GM23338 (cell line): ENCODE measurements around the gene TRAF5.

Source experiments
- CREB1 ChIP-seq: fragments of 250-450 bp; sonication (Bioruptor Pico); IDR thresholded peaks from 2 replicates; pipeline ENCODE4 v1.5.0; 2020; ENCODE audit warnings: low read depth, mild to moderate bottlenecking, moderate library complexity
- CTCF ChIP-seq, 2 experiments: fragments of 200-600 bp in 1 of 2; sonication (generic) in 1 of 2; conservative IDR thresholded peaks; 2 replicates each; pipeline versions ENCODE4 v1.5.1 to v1.6.1; 2016 to 2017; ENCODE audit warnings: antibody characterized with exemption in 2 of 2, low read depth in 2 of 2, mild to moderate bottlenecking in 2 of 2, moderate library complexity in 1 of 2
- ETS1 ChIP-seq: IDR thresholded peaks from 2 replicates; pipeline ENCODE4 v1.6.1; 2016; ENCODE audit warnings: antibody characterized with exemption
- EZH2 ChIP-seq: fragments of 200-600 bp; sonication (generic); IDR thresholded peaks from one replicate; pipeline ENCODE4 v1.8.0; 2017; ENCODE audit warnings: antibody characterized with exemption, mild to moderate bottlenecking, low read depth; ENCODE audit not compliant: unreplicated experiment
- EZH2phosphoT487 ChIP-seq: fragments of 200-600 bp; sonication (generic); IDR thresholded peaks from one replicate; pipeline ENCODE4 v1.8.1; 2018; ENCODE audit warnings: antibody characterized with exemption; ENCODE audit not compliant: unreplicated experiment
- POLR2AphosphoS5 ChIP-seq: IDR thresholded peaks from 2 replicates; pipeline ENCODE4 v1.6.1; 2016; ENCODE audit warnings: antibody characterized with exemption, low read depth
- REST ChIP-seq: IDR thresholded peaks from one replicate; pipeline ENCODE4 v1.6.1; 2018; ENCODE audit warnings: antibody characterized with exemption; ENCODE audit not compliant: unreplicated experiment
- STAT1 ChIP-seq: IDR thresholded peaks from one replicate; pipeline ENCODE4 v1.6.1; 2016; ENCODE audit warnings: antibody characterized with exemption; ENCODE audit not compliant: unreplicated experiment
- ZNF114 ChIP-seq: fragments of 250-450 bp; sonication (Bioruptor Pico); IDR thresholded peaks from 2 replicates; pipeline ENCODE4 v1.5.0; 2020; ENCODE audit warnings: mild to moderate bottlenecking, moderate library complexity
- ZNF331 ChIP-seq: fragments of 250-450 bp; sonication (Bioruptor Pico); IDR thresholded peaks from 2 replicates; pipeline ENCODE4 v1.5.0; 2020; ENCODE audit warnings: low read depth, mild to moderate bottlenecking, moderate library complexity

- TF ChIP-seq POLR2AphosphoS5 (no peak), CREB1 (no peak), CTCF (conservative IDR thresholded peaks at IDR 0.05; ENCODE audit: low read depth in 2 of 2) (no peak), EZH2 (no peak), REST (no peak), STAT1 (no peak), EZH2phosphoT487 (no peak), ZNF331 (no peak), ZNF114 (CRISPR knock-in tag) (no peak), ETS1 (no peak)
Observed at GRCh38 chr1:211386921-211387320, 60.3 kb downstream of the TRAF5 start.
